Measurements from ENCODE around the gene TNFSF8. TPM values are rescaled to one million over a fixed set of nuclear protein-coding genes. Genes with fewer than 3 reads are reported as not detected.

Gene TNFSF8
- not detected in 2 replicates for total RNA-seq
- long read RNA-seq: 0 reads

GRCh38 chr9:114930056-114930812, at the start of gene TNFSF8:
TNFSF8 (minus strand) TSS chr9:114930591; CDS start chr9:114930303, 288 bp downstream.
- peaks cover 64% of the 10 kb centered on the region for H3K27me3 Mint-ChIP-seq
- no peak within 1 kb of the TSS for H3K4me3 Mint-ChIP-seq (ENCODE audit: low read depth)
- no peaks in the 10 kb centered on the region for H3K4me1 Mint-ChIP-seq (ENCODE audit: low read depth)
- no peak for DNase-seq (ENCODE audit: low spot score, unreplicated experiment)
- no peaks in the 10 kb centered on the region for H3K9me3 Mint-ChIP-seq (ENCODE audit: low read depth)
- no peaks in the 10 kb centered on the region for H3K36me3 Mint-ChIP-seq (ENCODE audit: insufficient read depth)
- no peak for TF ChIP-seq CTCF (IDR thresholded peaks at IDR 0.05; ENCODE audit: unreplicated experiment)
- no peak within 1 kb of the TSS for H3K27ac Mint-ChIP-seq

- DNase-seq (ENCODE audit: low spot score, unreplicated experiment): no peak
- H3K27me3 Mint-ChIP-seq: no peaks in the 10 kb centered on the region
- no peak for TF ChIP-seq CTCF (IDR thresholded peaks at IDR 0.05; ENCODE audit: unreplicated experiment)
- H3K4me1 Mint-ChIP-seq (ENCODE audit: low read depth): no peaks in the 10 kb centered on the region
- no peaks in the 10 kb centered on the region for H3K36me3 Mint-ChIP-seq (ENCODE audit: insufficient read depth)
- H3K4me3 Mint-ChIP-seq (ENCODE audit: low read depth): no peak overlapping the region
- no peak overlapping the region for H3K27ac Mint-ChIP-seq
- H3K9me3 Mint-ChIP-seq (ENCODE audit: low read depth): no peaks in the 10 kb centered on the region
Measured at GRCh38 chr9:114973216-114973615, 42.8 kb upstream of the TNFSF8 start.

GRCh38 chr9:114972510-114973136, 42.2 kb upstream of the TNFSF8 start:
- no peaks in the 10 kb centered on the region for H3K4me1 Mint-ChIP-seq (ENCODE audit: low read depth)
- no peak for TF ChIP-seq CTCF (IDR thresholded peaks at IDR 0.05; ENCODE audit: unreplicated experiment)
- H3K27me3 Mint-ChIP-seq: no peaks in the 10 kb centered on the region

GRCh38 chr9:114969269-114969668, 38.9 kb upstream of the TNFSF8 start:
- Mint-ChIP-seq H3K4me1 (ENCODE audit: low read depth) (no peaks in the 10 kb centered on the region), H3K9me3 (ENCODE audit: low read depth) (peaks cover 11% of the 10 kb centered on the region), H3K27ac (no peak overlapping the region), H3K4me3 (ENCODE audit: low read depth) (no peak overlapping the region), H3K36me3 (ENCODE audit: insufficient read depth) (no peaks in the 10 kb centered on the region), H3K27me3 (no peaks in the 10 kb centered on the region)
- DNase-seq (ENCODE audit: low spot score, unreplicated experiment): no peak
- no peak for TF ChIP-seq CTCF (IDR thresholded peaks at IDR 0.05; ENCODE audit: unreplicated experiment)

More at GRCh38 chr9:114972510-114973136, 42.2 kb upstream of the TNFSF8 start:
- no peak overlapping the region for H3K27ac Mint-ChIP-seq
- H3K4me3 Mint-ChIP-seq (ENCODE audit: low read depth): no peak overlapping the region
- DNase-seq (ENCODE audit: low spot score, unreplicated experiment): no peak
- no peaks in the 10 kb centered on the region for H3K9me3 Mint-ChIP-seq (ENCODE audit: low read depth)
- no peaks in the 10 kb centered on the region for H3K36me3 Mint-ChIP-seq (ENCODE audit: insufficient read depth)

GRCh38 chr9:114968671-114969070, 38.3 kb upstream of the TNFSF8 start:
- no peaks in the 10 kb centered on the region for H3K36me3 Mint-ChIP-seq (ENCODE audit: insufficient read depth)
- H3K4me3 Mint-ChIP-seq (ENCODE audit: low read depth): no peak overlapping the region
- DNase-seq (ENCODE audit: low spot score, unreplicated experiment): no peak
- no peaks in the 10 kb centered on the region for H3K27me3 Mint-ChIP-seq
- H3K4me1 Mint-ChIP-seq (ENCODE audit: low read depth): no peaks in the 10 kb centered on the region
- H3K9me3 Mint-ChIP-seq (ENCODE audit: low read depth): peaks cover 14% of the 10 kb centered on the region
- no peak overlapping the region for H3K27ac Mint-ChIP-seq
- TF ChIP-seq CTCF (IDR thresholded peaks at IDR 0.05; ENCODE audit: unreplicated experiment): no peak

All from progenitor cell of endocrine pancreas (in vitro differentiated cells).